ENCODE results near the gene RPP25L. TPM values are rescaled to one million over a fixed set of nuclear protein-coding genes. Genes with fewer than 3 reads are reported as not detected.

Gene RPP25L
- total and polyA plus RNA-seq, 9 of the 15 experiments (the other 6 are each of a cell fraction or from before 2014, with no cell fraction given) = 16.3 to 43.7 (median 29.0) TPM

- in situ Hi-C loops (cut with MboI) (no loop called here), intact Hi-C loops (cut with micrococcal nuclease) (no loop called here)
- Histone ChIP-seq H3K4me1 (replicated peaks in 1 of 2; ENCODE audit: control insufficient read depth in 2 of 2, insufficient read depth in 2 of 2, low read length in 2 of 2) (peaks cover 14 to 18% of the 10 kb centered on the region in 2 experiments; a peak in 4 of 5 replicates), H2AFZ (ENCODE audit: low read depth, low read length) (no peak overlapping the region), H3K27ac (ENCODE audit: extremely low read depth, low read depth, low read length) (no peak overlapping the region), H3K4me3 (no peak overlapping the region), H3K9me3 (replicated peaks; ENCODE audit: control insufficient read depth, insufficient read depth, low read depth, low read length) (no peaks in the 10 kb centered on the region), H3K27me3 (ENCODE audit: control insufficient read depth in 2 of 2, insufficient read depth in 2 of 2, low read length in 2 of 2) (no peaks in the 10 kb centered on the region), H3K9me1 (ENCODE audit: control insufficient read depth, insufficient read depth, low read length) (no peaks in the 10 kb centered on the region), H4K20me1 (replicated peaks; ENCODE audit: control insufficient read depth, insufficient read depth, low read length) (no peaks in the 10 kb centered on the region), H3K36me3 (ENCODE audit: control insufficient read depth, insufficient read depth, low read length) (no peaks in the 10 kb centered on the region), H3K4me2 (ENCODE audit: insufficient read depth, low read length) (no peak overlapping the region), H3K9ac (ENCODE audit: insufficient read depth in 1 of 2, low read depth in 2 of 2, low read length in 2 of 2) (no peak overlapping the region), H3K79me2 (ENCODE audit: control insufficient read depth, insufficient read depth, low read length) (peaks cover 11% of the 10 kb centered on the region)
- WGBS (ENCODE audit: insufficient coverage, low coverage, missing lambda C conversion rate) = 60% methylated on average over 1 of the region's 1 CpG
- no TSS peak for BruUV-seq (replicated peaks)
- POLR2A ChIA-PET = interaction anchor here (0.6 to 0.8 kb wide), 2 partner anchors 8 to 24 kb away, joined by 3 to 6 read pairs; no protein-coding TSS in a partner anchor
- FAIRE-seq = no peak
- no peak for ATAC-seq
- DNase-seq (ENCODE audit: extremely low read depth in 1 of 4, low spot score in 3 of 4) = no peak
- CTCF ChIA-PET (ENCODE audit: low intra/inter-chr PET ratio) = no interaction called here
- TF ChIP-seq HNRNPL (IDR thresholded peaks at IDR 0.05; ENCODE audit: low read depth, low read length) (no peak), NFE2L1 (tag; IDR thresholded peaks at IDR 0.05; ENCODE audit: borderline replicate concordance, low read depth) (no peak), FOXK1 (CRISPR knock-in tag; IDR thresholded peaks at IDR 0.05; ENCODE audit: borderline replicate concordance) (no peak), ARID3B (CRISPR knock-in tag; IDR thresholded peaks at IDR 0.05; ENCODE audit: borderline replicate concordance) (no peak), MAFK (IDR thresholded peaks at IDR 0.05; ENCODE audit: low read length) (no peak), EGR1 (conservative IDR thresholded peaks at IDR 0.05) (no peak), ESRRA (IDR thresholded peaks at IDR 0.05; ENCODE audit: borderline replicate concordance, low read depth) (no peak), TBP (optimal IDR thresholded peaks at IDR 0.05; ENCODE audit: low read depth, low read length) (no peak), MLX (CRISPR knock-in tag; conservative IDR thresholded peaks at IDR 0.05) (no peak), SRSF9 (IDR thresholded peaks at IDR 0.05; ENCODE audit: borderline replicate concordance, low read depth, low read length) (no peak), SMARCA5 (IDR thresholded peaks at IDR 0.05) (no peak), ZBTB12 (CRISPR knock-in tag; IDR thresholded peaks at IDR 0.05) (no peak), THRA (IDR thresholded peaks at IDR 0.05) (no peak), ZSCAN32 (CRISPR knock-in tag; IDR thresholded peaks at IDR 0.05) (no peak), MBD2 (IDR thresholded peaks at IDR 0.05; ENCODE audit: borderline replicate concordance, low read depth) (no peak), ZNF740 (CRISPR knock-in tag; IDR thresholded peaks at IDR 0.05) (no peak), ZNF740 (tag; IDR thresholded peaks at IDR 0.05) (no peak), FOXK2 (conservative IDR thresholded peaks at IDR 0.05 in 1 of 2, IDR thresholded peaks at IDR 0.05 in 1 of 2; ENCODE audit: low read depth in 2 of 2) (no peak)
Observed at GRCh38 chr9:34642679-34643078, 30.8 kb upstream of the RPP25L start.

All from K562 (cell line).